Measurements from ENCODE around the gene ERP27.

Gene ERP27

DNA sequence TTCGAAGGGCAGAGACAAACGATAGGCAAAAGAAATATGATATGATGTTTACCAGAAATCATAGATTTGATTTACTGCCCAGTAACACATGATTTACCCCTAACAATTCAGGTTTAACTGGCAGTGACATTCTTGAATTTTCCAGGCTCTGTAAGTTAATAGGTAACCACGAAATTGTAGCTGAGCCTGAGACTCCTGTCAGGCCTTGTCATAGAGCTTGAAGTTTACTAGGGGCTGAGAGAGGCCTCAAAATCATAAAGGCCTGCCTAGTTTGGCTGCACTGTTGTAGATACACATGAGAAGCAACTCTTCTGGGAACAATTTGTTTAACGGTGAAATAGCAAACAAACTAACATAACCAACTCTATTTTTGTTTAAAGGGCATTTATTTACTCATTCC is 3.3 kb downstream of the ERP27 start:
- DNase-seq (ENCODE audit: low spot score), result no peak

DNA sequence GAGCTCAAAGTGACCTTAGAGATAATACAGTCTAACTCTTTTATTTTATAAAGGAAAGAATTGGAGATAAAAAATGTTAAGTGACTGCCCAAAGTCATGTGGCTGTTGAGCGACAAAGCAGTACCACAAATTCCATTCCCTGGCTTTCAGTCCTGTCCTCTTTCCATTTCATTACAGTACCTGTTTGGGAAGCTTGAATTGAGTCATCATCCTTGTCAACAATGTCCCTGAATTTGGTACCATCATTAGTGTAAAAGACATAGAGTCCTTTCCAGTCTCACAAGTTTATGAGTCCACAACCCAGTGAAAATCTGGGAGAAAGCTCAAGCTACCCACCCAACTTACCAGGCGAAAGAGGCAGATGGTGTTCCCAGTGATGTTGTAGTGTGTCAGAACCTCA is 3.8 kb downstream of the ERP27 start:
- no peak for DNase-seq (ENCODE audit: low spot score)

- no peak for DNase-seq (ENCODE audit: low spot score)
Measured at GRCh38 chr12:14931791-14932560, 6.4 kb downstream of the ERP27 start.

- no peak for DNase-seq (ENCODE audit: low spot score)
Measured at GRCh38 chr12:14931359-14931758, 7.0 kb downstream of the ERP27 start.

DNA sequence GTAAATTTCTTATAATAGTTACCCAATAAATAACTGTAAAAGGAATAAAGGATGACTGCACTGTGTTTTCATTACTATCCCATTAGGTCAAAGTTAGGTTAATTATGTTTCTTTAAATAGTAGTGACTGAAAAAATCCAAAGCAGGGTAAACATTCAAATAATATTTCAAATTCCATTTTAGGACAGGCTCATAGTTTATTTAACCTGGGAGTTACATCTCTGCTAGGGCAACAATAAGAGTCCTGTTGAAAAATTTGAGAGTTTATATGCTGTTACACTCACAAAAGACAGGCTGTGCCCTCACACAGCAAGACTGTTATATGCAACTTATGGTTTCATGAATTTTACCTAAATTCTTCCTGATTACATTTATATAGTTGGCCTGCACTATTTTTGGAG is 8.0 kb downstream of the ERP27 start:
- no peak for DNase-seq (ENCODE audit: low spot score)

GRCh38 chr12:14928931-14929330 is 9.4 kb downstream of the ERP27 start:
- DNase-seq (ENCODE audit: low spot score), result no peak

GRCh38 chr12:14927267-14927666 is 11.1 kb downstream of the ERP27 start:
- DNase-seq (ENCODE audit: low spot score), result no peak

GRCh38 chr12:14924541-14924940 is 13.8 kb downstream of the ERP27 start:
- DNase-seq (ENCODE audit: low spot score), result no peak

DNA sequence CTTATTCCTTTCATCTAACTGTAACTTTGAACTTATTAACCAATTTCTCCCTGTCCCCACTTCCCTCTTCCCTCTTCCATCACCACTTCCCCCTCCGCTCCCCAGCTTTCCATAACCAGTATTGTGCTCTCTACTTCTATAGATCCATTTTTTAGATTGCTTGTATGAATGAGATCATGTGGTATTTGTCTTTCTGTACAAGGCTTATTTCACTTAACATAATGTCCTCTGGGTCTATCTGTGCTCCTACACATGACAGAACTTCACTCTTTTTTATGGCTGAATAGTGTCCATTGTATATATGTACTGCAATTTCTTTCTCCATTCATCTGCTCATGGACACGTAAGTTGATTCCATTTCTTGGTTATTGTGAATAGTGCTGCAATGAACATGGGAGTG is 14.4 kb downstream of the ERP27 start:
- no peak for DNase-seq (ENCODE audit: low spot score)

GRCh38 chr12:14921218-14921617 is 17.1 kb downstream of the ERP27 start:
- DNase-seq (ENCODE audit: low spot score), result no peak

DNA sequence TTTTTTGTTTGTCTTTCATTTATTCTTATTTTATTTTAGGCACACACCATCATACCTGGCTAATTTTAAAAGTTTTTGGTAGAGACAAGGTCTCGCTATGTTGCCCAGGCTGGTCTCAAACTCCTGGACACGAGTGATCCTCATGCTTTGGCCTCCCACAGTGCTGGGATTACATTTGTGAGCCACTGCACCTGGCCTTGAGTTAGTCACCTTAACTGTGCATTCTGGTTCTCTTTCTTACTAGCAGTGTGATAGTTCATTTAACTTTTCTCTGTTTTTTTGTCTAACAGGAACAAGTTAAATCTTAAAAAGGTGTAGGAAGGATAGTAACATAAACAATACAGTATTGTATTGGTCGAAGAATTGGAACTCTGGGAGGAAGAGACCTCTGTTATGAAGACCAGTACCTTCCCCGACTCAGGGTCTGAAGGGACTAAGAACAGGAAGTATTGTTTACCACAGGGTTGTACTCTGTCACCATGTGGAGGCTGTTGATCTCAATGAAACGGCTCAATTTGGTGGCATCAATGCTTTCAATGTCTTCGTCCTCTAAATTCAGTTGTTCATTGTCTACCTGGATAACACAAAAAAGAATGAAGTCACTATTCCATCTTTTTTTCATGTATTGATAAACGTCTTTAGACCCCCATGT is 17.7 kb downstream of the ERP27 start:
- DNase-seq (ENCODE audit: low spot score), result no peak

DNA sequence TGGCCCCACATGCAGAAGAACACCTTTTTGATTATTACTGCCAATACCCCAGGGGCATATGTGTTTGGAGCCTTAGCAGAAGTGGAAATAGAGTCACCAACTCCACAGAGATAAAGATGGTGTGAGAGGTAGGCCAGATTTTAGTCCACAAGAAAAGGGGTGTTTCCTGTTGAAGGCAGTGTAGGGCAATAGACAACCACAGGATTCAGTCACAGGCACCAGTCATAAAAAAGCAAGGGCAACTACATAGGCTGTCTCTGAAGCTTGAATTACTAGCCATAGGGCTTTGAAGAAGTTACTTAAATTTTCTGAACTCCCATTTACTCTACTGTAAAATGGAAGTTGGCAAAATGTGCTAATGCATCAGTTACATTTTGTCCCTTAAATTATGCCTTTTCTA is 18.9 kb downstream of the ERP27 start:
- DNase-seq (ENCODE audit: low spot score), result no peak

GRCh38 chr12:14915736-14916135 is 22.6 kb downstream of the ERP27 start:
- DNase-seq (ENCODE audit: low spot score), result no peak

DNA sequence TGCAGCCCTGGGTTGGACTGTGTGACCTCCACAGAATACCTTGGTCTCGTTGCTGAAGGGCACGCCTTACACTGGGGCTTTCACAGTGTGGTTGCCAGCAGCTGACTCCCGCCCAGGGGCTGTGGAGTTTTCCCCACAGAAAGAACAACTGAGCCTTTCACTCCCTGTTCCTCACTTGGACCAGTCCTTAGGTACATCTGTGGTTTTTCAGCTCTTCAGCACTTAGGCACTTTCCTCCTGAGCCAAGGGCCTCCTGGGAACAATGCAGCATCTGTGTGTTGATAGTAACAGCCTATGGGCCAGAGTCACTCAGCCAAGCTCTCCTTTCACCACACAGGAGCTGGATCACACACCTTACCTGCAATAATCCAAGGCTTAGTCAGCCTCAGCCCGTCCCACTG is 25.0 kb downstream of the ERP27 start:
- no peak for DNase-seq (ENCODE audit: low spot score)

DNA sequence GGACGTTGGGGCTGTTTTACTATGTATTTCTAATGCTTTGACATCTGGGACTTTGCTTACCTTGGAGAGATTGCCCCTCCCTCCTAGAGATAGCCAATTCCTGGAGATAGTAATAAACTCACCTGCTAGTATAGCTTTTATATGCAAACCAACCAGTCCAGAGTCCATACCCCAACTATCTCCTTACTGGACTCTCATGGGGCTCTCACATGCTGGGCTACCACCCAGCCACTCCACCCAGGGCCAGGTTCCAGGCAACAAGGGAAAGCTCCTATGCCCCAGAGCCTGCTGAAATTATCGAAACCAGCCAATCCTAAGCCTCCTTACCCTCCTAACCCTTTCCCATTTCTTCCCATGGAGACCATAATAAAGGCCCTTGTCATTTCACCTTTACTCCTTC is 27.2 kb downstream of the ERP27 start:
- no peak for DNase-seq (ENCODE audit: low spot score)

GRCh38 chr12:14910090-14910915 is 28.0 kb downstream of the ERP27 start:
- DNase-seq (ENCODE audit: low spot score), result peak; percentile 5

- no peak for DNase-seq (ENCODE audit: low spot score)
Measured at GRCh38 chr12:14907953-14908352, 30.4 kb downstream of the ERP27 start.

GRCh38 chr12:14906114-14906513 is 32.2 kb downstream of the ERP27 start:
- DNase-seq (ENCODE audit: low spot score), result no peak

- DNase-seq (ENCODE audit: low spot score), result no peak
Measured at GRCh38 chr12:14905269-14906004, 32.9 kb downstream of the ERP27 start.

- no peak for DNase-seq (ENCODE audit: low spot score)
Measured at GRCh38 chr12:14904854-14905253, 33.5 kb downstream of the ERP27 start.

- DNase-seq (ENCODE audit: low spot score), result no peak
Measured at GRCh38 chr12:14903386-14904098, 34.8 kb downstream of the ERP27 start.

GRCh38 chr12:14902465-14902864 is 35.9 kb downstream of the ERP27 start:
- DNase-seq (ENCODE audit: low spot score), result no peak

Measured in RKO (cell line).